Fibroblast of lung (primary cell): ENCODE measurements around the gene PTPRZ1. TPM values are rescaled to one million over a fixed set of nuclear protein-coding genes. Genes with fewer than 3 reads are reported as not detected.

Source experiments
- DNase-seq, 2 donors: peaks; one replicate each; pipeline versions ENCODE4 v3.0.0 to v3.0.0-alpha.2; 2010; ENCODE audit warnings: low read depth in 2 of 2
- H2AFZ ChIP-seq: 2 replicates; pipeline ENCODE4 v1.5.1; 2012; ENCODE audit warnings: low read length, control low read depth, inconsistent platforms
- H3K27ac ChIP-seq: 2 replicates; pipeline ENCODE4 v1.5.1; 2011; ENCODE audit warnings: low read length, control low read depth; ENCODE audit not compliant: insufficient read depth
- H3K27me3 ChIP-seq: 2 replicates; pipeline ENCODE4 v1.5.1; 2011; ENCODE audit warnings: mild to moderate bottlenecking, low read length; ENCODE audit not compliant: control insufficient read depth, insufficient read depth
- H3K36me3 ChIP-seq: 2 replicates; pipeline ENCODE4 v1.5.1; 2011; ENCODE audit warnings: low read length; ENCODE audit not compliant: control insufficient read depth, insufficient read depth
- H3K4me1 ChIP-seq: 2 replicates; pipeline ENCODE4 v1.5.1; 2011; ENCODE audit warnings: low read length; ENCODE audit not compliant: control insufficient read depth, insufficient read depth; ENCODE audit errors: extremely low read depth
- H3K4me2 ChIP-seq: 2 replicates; pipeline ENCODE4 v1.5.1; 2011; ENCODE audit warnings: low read length, control low read depth; ENCODE audit not compliant: insufficient read depth; ENCODE audit errors: extremely low read depth
- H3K4me3 ChIP-seq, 4 experiments: fragments of 200-600 bp in 1 of 4; sonication (generic) in 1 of 4; replicated peaks in 1 of 4; 2 replicates each; pipeline ENCODE4 v1.5.1; 2011 to 2016; ENCODE audit warnings: low read length in 4 of 4, low read depth in 3 of 4, mild to moderate bottlenecking in 3 of 4, control low read depth in 2 of 4, inconsistent platforms in 1 of 4, mixed read lengths in 1 of 4; ENCODE audit not compliant: insufficient read depth in 1 of 4; ENCODE audit errors: control extremely low read depth in 1 of 4
- H3K79me2 ChIP-seq: 2 replicates; pipeline ENCODE4 v1.5.1; 2012; ENCODE audit warnings: mild to moderate bottlenecking, low read length, inconsistent platforms; ENCODE audit not compliant: control insufficient read depth, insufficient read depth
- H3K9ac ChIP-seq: 2 replicates; pipeline ENCODE4 v1.5.1; 2011; ENCODE audit warnings: mild to moderate bottlenecking, low read length, control low read depth; ENCODE audit not compliant: insufficient read depth
- H3K9me3 ChIP-seq: 2 replicates; pipeline ENCODE4 v1.5.1; 2012; ENCODE audit warnings: low read depth, low read length; ENCODE audit not compliant: control insufficient read depth, insufficient read depth
- H4K20me1 ChIP-seq: 2 replicates; pipeline ENCODE4 v1.5.1; 2011; ENCODE audit warnings: low read length; ENCODE audit not compliant: control insufficient read depth, insufficient read depth; ENCODE audit errors: extremely low read depth
- CTCF ChIP-seq, 2 donors: IDR thresholded peaks in 1 of 2; conservative IDR thresholded peaks in 1 of 2; 1 replicate in 1 of 2; 2 replicates in 1 of 2; pipeline ENCODE4 v1.5.1; 2011 to 2012; ENCODE audit warnings: low read length in 2 of 2, control low read depth in 1 of 2, inconsistent platforms in 1 of 2, low read depth in 1 of 2, mild to moderate bottlenecking in 1 of 2
- EZH2 ChIP-seq: IDR thresholded peaks from 2 replicates; pipeline ENCODE4 v1.5.1; 2012; ENCODE audit warnings: low read length, control low read depth, mild to moderate bottlenecking; ENCODE audit errors: missing control alignments
- polyA plus RNA-seq, 2 donors: library from polyadenylated mRNA; depleted of rRNA in 1 of 2; stranded (reverse) in 1 of 2; unstranded in 1 of 2; fragments of >200 nt; gene quantifications; 2 replicates each; pipeline ENCODE4 v1.2.1, GENCODE V29; 2011 to 2012; ENCODE audit warnings: missing spikeins in 1 of 2
- total RNA-seq: library from RNA; depleted of rRNA; stranded (reverse); fragments of >200 nt; gene quantifications from 2 replicates; pipeline ENCODE4 v1.2.1, GENCODE V29; 2014

The PTPRZ1 gene
- total and polyA plus RNA-seq, 2 donors (not counting 1 experiment from before 2014, with no cell fraction given), result 0.09 TPM; not detected in 1

DNA sequence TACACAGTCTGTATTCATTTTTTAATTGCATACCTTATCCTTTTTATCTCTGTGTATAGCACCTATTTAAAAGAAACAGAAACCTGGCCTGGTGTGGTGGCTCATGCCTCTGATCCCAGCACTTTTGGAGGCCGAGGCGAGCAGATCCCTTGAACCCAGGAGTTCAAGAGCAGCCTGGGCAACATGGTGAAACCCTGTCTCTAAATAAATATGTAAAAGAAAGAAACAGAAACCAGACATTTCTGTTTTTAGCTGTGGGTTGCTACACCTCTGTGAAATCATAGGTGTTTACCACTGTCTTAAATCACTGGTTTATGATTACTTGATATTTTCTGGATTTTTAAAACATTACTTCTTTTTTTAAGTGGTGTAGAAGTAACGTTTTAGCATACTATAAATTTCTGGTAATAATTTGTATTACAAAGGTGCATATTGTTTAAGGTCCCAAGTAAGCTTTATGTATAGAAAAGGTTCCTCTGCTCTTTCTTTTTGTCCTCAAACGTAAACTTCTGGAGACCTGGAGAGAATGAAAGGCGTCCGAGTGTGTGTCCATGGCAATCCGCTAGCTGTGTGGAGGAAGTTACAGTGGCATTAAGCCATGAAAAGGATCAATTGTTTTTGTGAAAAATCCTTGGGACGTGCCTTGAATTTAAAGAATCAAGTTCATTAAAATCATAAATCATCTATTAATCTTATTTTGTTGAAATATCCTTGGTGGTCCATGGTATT, 41.1 kb downstream of the PTPRZ1 start:
- no peaks in the 10 kb centered on the region for H3K79me2 ChIP-seq
- no peaks in the 10 kb centered on the region for H3K27me3 ChIP-seq
- no peak overlapping the region for H3K4me3 ChIP-seq
- H3K9ac ChIP-seq, result no peak overlapping the region
- DNase-seq, result no peak
- H3K4me2 ChIP-seq, result no peak overlapping the region
- H3K9me3 ChIP-seq, result no peaks in the 10 kb centered on the region
- H2AFZ ChIP-seq, result no peak overlapping the region
- no peak overlapping the region for H3K27ac ChIP-seq
- no peak for TF ChIP-seq EZH2
- no peak for TF ChIP-seq CTCF (conservative IDR thresholded peaks at IDR 0.05 in 1 of 2, IDR thresholded peaks at IDR 0.05 in 1 of 2; ENCODE audit: low read depth in 1 of 2, low read length in 2 of 2)
- H4K20me1 ChIP-seq, result no peaks in the 10 kb centered on the region
- H3K36me3 ChIP-seq, result no peaks in the 10 kb centered on the region
- no peaks in the 10 kb centered on the region for H3K4me1 ChIP-seq

- Histone ChIP-seq H3K4me2 (no peak overlapping the region), H3K27me3 (no peaks in the 10 kb centered on the region), H3K9ac (no peak overlapping the region), H3K27ac (no peak overlapping the region), H3K36me3 (no peaks in the 10 kb centered on the region), H3K4me1 (no peaks in the 10 kb centered on the region), H3K9me3 (no peaks in the 10 kb centered on the region), H3K4me3 (no peak overlapping the region), H3K79me2 (no peaks in the 10 kb centered on the region), H2AFZ (no peak overlapping the region), H4K20me1 (no peaks in the 10 kb centered on the region)
- TF ChIP-seq CTCF (conservative IDR thresholded peaks at IDR 0.05 in 1 of 2, IDR thresholded peaks at IDR 0.05 in 1 of 2; ENCODE audit: low read depth in 1 of 2, low read length in 2 of 2) (no peak), EZH2 (no peak)
- DNase-seq, result no peak
These were observed 41.8 kb downstream of the PTPRZ1 start for GRCh38 chr7:121914676-121915279.

DNA sequence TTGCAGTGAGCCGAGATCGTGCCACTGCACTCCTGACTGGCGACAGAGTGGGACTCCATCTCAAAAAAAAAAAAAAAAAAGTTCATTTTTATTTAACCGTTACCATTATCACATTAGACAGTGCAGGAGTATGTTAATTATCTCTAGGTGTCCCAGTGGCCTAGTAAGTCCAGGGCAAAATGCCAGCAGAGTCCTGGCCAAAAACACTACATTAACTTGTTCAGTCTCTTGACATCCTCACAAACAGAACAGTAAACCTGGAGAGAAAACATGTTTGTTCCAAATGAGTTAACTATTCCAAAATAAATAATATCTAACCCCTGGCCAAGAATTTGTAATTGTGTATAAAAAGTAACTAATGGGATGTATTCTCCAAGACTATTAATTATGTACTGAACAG, 43.2 kb downstream of the PTPRZ1 start:
- Histone ChIP-seq H3K4me2 (no peak overlapping the region), H3K9me3 (no peaks in the 10 kb centered on the region), H4K20me1 (no peaks in the 10 kb centered on the region), H2AFZ (no peak overlapping the region), H3K4me3 (no peak overlapping the region), H3K9ac (no peak overlapping the region), H3K79me2 (no peaks in the 10 kb centered on the region), H3K36me3 (no peaks in the 10 kb centered on the region), H3K4me1 (no peaks in the 10 kb centered on the region), H3K27ac (no peak overlapping the region), H3K27me3 (no peaks in the 10 kb centered on the region)
- DNase-seq, result no peak
- no peak for TF ChIP-seq EZH2
- no peak for TF ChIP-seq CTCF (conservative IDR thresholded peaks at IDR 0.05 in 1 of 2, IDR thresholded peaks at IDR 0.05 in 1 of 2; ENCODE audit: low read depth in 1 of 2, low read length in 2 of 2)
